GM21717 (cell line): Measurements from ENCODE around the gene SMIM13.

Experiments used
- ATAC-seq: cut with Tn5 transposase; IDR thresholded peaks from one replicate; pipeline ENCODE4 v1.9.1; 2021; ENCODE audit warnings: mild to moderate bottlenecking, moderate library complexity; ENCODE audit not compliant: unreplicated experiment

The SMIM13 gene

GRCh38 chr6:11149551-11149950 is 55.9 kb downstream of the SMIM13 start:
- no peak for ATAC-seq

DNA sequence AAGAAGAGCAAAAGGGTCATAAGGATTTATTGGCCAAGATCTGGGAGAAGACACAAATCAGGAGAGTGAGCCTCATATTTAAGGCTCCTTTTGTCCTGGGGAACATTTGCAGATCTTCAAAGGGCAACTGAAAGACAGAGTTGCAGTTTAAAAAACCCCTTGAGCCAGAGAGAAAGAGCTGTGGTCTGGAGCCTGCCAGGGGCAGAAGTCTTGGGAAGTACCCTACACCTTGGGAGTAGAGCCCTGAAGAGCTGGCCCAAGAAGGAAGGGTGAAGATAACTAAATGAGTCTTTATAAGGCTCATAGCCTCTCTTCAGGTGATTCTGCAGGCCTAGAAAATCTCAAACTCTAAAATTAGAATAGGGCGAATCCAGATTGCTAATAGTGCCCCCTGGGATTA is 57.9 kb downstream of the SMIM13 start:
- ATAC-seq: no peak

- no peak for ATAC-seq
These were observed 58.9 kb downstream of the SMIM13 start for GRCh38 chr6:11152581-11152980.

- ATAC-seq: no peak
These were observed 59.8 kb downstream of the SMIM13 start for GRCh38 chr6:11153447-11153846.

DNA sequence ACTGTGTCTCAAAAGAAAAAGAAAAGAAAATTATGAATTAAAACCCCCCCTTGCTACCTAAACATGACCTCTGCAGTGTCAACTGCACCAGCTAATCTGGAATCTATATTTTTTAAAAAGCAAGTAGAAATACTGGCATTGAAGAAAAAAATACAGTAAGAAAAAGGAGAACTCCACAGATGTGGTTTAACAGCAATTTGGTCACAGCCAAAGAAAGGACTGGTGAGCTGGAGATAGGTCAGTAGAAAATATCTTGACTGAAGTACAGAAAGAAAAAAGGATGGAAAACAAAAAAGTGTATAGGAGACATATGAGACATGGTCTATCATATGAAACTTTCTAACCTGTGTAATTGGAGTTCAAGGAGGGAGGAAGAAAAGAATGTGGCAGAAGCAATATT is 62.0 kb downstream of the SMIM13 start:
- no peak for ATAC-seq

- ATAC-seq: no peak
These were observed 66.6 kb downstream of the SMIM13 start for GRCh38 chr6:11160199-11160598.

- no peak for ATAC-seq
These were observed 67.7 kb downstream of the SMIM13 start for GRCh38 chr6:11161031-11161956.

DNA sequence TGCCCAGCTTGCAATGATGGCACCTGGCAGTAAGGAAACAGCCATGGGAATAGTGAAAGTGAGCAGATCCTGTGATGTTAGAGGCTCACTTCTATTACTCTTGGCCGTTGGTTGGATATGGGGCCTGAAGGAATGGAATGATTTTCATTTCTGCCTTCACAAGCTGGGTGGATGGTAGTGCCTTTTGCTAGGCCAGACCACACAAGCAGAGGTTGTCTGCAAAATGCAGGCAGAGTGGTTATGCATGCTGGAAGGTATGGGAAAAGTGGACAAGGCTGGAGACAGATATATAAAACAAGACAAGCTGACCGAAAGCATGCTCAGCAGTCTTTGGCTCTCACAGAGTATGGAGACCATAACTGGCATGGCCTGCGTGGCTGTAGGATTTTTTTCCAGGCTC is 68.6 kb downstream of the SMIM13 start:
- no peak for ATAC-seq

DNA sequence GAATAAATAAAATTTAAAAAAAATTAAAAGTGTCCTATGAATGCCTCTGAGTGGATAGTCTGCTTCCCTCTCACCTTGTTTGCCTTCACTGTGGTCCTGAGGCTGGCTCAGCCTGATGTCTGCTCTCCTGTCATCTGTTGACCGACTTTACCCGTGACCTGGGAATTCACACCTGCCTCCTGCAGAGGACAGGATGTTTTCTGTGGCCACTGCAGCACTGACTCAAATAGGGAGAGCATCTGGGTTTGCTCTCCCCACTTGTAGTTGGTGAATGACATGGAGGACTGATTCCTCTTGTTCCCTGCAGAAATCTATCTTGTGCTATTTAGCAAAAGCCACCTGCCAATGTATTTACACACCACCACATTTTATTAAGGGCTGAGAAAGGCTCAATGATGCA is 70.3 kb downstream of the SMIM13 start:
- no peak for ATAC-seq

- no peak for ATAC-seq
These were observed 71.3 kb downstream of the SMIM13 start for GRCh38 chr6:11164717-11165646.

DNA sequence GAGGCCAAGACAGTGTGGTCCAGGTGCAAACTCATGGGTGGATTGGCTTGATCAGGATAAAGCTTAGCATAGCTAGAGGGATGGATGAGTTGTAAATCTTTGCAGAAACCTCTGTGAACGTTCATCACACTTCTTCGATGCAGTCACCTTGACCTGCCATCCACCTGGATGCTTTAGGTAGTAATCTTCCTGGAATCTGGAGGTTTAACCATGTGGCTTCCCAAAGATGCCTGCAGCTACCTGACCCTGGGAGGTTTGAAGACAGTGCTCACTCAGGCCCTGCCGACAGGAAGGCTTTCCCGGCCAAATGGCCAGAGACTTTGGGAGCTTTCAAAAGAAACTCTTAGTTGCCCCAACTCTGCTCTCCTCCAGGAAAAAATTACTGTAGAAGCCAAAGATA is 73.3 kb downstream of the SMIM13 start:
- no peak for ATAC-seq

- no peak for ATAC-seq
These were observed 74.5 kb downstream of the SMIM13 start for GRCh38 chr6:11168091-11168635.

DNA sequence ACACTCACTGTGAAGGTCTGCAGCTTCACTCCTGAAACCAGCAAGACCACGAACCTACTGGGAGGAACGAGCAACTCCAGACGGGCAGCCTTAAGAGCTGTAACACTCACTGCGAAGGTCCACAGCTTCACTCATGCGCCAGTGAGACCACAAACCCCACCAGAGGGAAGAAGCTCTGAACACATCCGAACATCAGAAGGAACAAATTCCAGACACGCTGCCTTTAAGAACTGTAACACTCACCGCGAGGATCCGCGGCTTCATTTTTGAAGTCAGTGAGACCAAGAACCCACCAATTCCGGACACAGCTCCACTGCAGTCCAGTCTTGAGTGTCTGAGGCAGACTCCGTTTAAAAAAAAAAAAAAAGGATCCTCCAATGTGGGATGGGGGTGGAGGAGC is 78.3 kb downstream of the SMIM13 start:
- no peak for ATAC-seq

DNA sequence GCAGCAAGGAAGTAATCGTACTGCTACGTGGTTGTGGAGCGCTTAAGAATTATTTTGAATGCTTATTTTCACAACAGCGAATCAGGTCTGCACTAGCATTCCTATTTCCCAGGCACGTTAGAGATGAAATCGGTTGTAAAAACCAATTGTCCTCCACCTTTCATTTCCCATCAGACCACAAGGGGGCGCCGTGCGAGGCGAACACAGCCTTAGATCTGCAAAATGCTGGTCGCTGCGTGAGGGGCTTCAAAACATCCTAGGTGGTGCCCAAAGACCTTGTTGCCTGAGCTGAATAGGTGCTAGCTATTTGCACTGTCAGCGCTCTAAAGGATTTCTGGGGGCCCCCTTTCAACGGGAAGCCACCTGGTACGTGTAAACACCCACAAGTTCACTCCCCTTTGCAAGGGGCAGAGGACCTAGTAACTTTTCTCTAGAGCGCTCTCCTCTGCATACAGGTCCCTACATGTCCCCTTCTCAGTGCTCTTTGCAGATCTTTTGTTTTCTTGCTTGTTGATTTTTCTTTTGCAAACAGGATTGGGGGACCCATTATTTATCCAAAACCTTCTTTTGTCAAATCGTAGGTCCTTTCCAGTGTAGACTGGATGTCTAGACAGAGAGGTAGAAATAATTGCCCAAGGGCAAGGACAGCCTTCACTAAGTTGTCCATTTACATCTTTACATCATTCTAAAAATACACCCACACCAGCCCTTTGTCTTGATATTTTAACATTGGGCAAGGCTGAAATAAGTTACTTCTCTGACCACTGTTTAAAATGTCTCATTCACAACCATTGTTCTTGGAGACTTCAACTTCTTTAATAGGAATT is 79.1 kb downstream of the SMIM13 start:
- no peak for ATAC-seq

- ATAC-seq: no peak
These were observed 80.6 kb downstream of the SMIM13 start for GRCh38 chr6:11174242-11174611.

DNA sequence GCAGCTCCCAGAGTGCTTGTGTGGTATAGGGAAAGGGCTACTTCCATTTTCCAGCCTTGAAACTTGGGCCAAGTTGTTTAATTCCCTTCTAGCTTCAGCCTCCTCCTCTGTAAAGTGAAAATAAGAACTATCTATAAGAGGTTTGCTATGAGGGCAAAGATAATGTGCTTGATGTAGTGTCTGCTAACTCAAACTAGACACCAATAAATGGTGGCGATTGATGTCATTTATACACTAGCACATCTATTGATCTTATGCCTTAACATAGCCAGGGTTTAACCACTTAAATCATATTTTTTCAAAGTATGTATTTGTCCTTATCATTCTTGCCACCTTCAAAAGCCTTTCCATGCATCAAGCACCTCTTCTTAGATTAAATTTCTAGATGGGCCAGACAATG is 83.6 kb downstream of the SMIM13 start:
- no peak for ATAC-seq

DNA sequence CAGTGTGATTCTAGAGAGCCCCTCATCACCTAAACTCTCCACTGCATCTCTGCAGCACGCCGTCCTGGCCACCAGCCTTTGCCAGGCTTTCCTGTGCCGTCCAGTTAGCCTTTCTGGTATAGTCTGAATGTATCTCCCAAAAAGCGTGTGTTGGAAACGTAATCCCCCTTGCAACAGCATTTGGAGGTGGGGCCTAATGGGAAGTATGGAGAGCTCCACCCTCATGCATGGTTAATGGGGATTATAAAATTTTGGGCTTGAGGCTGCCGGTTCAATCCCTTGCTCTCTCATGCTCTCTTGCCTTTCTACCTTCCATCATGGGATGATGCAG is 85.4 kb downstream of the SMIM13 start:
- ATAC-seq: no peak

- ATAC-seq: no peak
These were observed 86.0 kb downstream of the SMIM13 start for GRCh38 chr6:11179419-11180202.

- no peak for ATAC-seq
These were observed 88.0 kb downstream of the SMIM13 start for GRCh38 chr6:11181478-11182136.
